NCI-H69 (cell line): ENCODE results near the gene DPYSL4.

ENCODE experiments used
- DNase-seq: peaks from one replicate; lab custom pipeline; 2025; lab: John Stamatoyannopoulos, UW

DPYSL4 gene

GRCh38 chr10:132196178-132197113 is 9.7 kb downstream of the DPYSL4 start:
- no peak for DNase-seq

DNA sequence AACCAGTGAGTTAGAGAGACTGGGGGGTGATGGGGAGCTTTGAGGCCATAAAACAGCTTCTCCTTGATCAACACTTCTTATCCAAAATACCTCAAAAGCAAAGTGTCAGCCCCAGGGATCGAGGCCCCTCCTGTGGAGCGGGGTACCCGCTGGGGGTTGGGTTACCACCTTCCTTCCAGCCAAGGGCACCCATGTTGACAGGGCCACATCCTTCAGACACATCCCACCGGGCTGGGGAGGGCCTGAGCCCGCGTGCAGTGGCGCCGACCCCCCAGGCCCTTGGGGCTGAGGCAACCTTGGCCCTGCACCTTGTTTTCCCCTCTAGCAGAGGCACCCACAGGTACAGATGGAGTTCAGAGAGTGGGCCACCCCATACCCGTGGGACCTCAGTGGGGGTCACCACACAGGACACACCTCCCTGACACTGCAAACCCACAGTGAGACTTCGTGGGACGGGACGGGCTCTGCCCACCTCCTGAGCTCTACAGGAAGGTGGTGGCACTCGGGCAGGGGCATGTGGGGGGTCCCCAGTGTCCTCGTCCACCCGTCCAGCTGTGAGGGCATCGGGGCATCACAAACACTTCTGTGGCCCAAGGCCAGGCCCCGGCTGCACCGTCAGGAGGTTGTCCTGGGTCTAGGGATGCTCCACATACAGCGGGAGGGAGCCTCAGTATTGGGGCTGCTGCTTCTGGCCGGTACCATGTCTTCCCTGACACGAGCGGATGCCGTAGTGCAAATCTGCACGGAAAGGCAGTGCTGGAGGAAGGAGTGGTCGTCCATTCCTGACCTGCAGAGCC is 10.7 kb downstream of the DPYSL4 start:
- DNase-seq: no peak

GRCh38 chr10:132198068-132198370 is 11.3 kb downstream of the DPYSL4 start:
- DNase-seq: no peak

- DNase-seq: no peak
Measured at GRCh38 chr10:132198381-132199181, 11.8 kb downstream of the DPYSL4 start.

- no peak for DNase-seq
Measured at GRCh38 chr10:132199268-132199853, 12.6 kb downstream of the DPYSL4 start.

GRCh38 chr10:132199854-132200311 is 13.1 kb downstream of the DPYSL4 start:
- DNase-seq: no peak

- no peak for DNase-seq
Measured at GRCh38 chr10:132200344-132201110, 13.8 kb downstream of the DPYSL4 start.

- DNase-seq: no peak
Measured at GRCh38 chr10:132201111-132201969, 14.6 kb downstream of the DPYSL4 start.

- no peak for DNase-seq
Measured at GRCh38 chr10:132202070-132202970, 15.6 kb downstream of the DPYSL4 start.

DNA sequence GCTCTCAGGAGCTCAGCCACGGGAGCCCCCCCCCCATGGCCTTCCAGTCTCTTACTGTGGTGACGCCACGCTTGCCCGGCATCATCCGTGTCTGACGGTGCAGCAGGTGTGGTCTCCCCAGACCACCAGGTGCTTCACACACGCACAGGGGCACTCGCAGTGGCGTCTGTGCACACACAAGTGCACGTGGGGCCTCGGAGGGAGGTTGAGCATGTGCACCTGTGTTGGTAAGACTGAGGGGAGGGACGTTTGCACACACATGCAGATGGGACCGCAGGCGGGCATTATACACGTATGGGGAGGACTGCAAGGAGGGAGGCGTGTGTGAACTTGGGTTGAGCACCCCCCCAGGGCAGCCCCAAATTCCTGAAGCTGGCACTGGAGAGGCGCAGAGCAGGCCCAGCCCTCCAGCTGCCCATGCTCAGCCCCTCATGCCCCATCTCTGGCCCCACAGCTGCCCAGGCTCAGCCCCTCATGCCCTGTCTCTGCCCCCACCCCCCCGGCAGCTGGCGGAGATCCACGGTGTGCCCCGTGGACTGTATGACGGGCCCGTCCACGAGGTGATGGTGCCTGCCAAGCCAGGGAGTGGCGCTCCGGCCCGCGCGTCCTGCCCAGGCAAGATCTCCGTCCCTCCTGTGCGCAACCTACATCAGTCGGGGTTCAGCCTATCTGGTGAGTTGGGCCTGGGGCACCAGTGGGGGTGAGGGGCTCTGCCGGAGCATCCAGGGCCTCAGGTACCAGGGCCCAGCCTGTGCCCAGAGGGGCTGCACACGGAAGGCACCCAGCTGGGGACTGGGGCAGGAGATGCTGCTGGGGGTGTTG is 16.7 kb downstream of the DPYSL4 start:
- no peak for DNase-seq

DNA sequence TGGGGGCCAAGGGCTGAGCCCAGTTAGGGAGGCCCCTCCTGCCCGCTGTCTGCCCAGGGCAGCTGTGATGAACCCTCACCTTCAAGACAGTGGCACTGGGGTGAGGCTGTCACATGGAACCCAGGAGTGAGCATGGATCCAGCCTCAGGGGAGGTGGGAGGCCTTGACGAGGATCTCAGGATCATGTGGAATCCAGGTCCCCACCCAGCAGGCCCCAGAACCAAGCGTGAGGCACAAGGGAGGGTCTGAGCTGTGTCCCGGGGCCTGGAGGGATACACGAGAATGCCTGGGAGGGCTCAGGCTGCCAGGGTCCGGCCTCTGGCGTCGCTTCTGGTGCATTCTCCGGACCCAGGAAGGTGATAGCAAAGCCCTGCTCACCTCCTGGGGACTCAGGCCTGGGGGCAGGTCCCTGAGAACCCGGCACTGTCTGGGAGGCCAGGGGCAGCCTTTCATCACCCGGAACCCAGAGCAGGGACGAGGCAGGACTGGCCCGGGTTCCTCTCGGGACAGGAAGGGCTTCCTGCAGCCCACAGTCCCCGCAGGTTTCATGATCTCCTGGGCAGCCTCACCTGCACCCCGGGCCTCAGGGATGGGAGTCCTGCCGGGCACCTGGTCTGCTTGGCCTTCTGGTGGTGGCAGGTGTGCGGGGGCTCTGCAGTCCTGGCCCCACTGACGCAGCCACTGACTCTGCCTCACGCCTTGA is 17.5 kb downstream of the DPYSL4 start:
- no peak for DNase-seq

- no peak for DNase-seq
Measured at GRCh38 chr10:132204781-132205473, 18.2 kb downstream of the DPYSL4 start.

DNA sequence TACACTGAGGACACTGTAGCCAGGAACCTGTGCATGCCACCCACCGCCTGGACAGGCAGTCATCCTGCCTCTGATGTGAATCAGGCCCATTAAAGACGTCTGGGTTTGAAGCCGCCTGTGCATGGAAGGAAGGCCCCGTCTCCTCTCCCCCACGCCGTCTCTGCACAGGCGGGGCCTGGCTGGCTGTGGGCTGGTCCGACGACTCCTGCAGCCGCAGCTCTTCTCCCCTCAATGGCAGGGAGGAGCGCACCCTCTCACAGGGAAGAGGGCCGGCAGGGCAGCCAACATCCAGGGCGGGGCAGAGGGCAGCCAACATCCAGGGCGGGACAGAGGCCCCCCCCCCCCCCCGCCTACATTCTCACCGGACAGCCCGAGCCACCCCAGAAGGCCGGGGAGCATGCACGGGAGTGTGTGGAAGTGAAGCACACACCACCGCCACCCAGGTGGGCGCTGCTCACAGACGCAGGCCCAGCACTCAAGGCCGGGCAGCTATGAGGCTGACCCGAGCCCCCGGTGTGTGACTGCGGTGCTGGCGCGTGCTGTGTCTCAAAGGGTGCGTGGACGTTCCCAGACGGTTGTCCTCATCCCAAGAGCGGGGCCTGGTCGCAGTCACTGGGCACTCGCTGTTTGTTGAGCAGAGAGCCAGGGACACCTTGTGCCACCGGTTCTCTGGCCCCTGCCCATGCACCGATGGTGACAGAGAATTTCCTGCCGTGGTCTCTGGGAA is 19.1 kb downstream of the DPYSL4 start:
- no peak for DNase-seq

DNA sequence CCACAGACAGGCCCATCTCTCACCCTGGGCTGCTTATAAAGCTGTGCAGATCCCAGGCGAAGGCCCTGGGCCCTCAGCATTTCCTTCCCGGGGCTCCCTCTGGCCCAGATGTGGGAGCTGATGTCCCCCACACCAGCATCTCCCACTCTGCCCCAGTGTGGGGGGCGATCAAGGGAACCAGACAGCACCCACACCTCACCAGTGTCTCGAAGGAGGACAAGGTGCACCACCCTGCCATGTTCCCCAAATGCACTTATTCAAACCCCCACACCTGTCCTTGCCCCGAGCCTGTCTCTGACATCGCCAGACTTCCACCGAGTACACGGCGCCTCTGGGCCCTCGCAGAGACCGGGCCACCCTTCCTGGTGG is 19.6 kb downstream of the DPYSL4 start:
- DNase-seq: no peak

GRCh38 chr10:132206806-132207535 is 20.2 kb downstream of the DPYSL4 start:
- DNase-seq: no peak
